Endothelial cell of umbilical vein (primary cell): ENCODE measurements around the gene CPLANE2. TPM values are rescaled to one million over a fixed set of nuclear protein-coding genes. Genes with fewer than 3 reads are reported as not detected.

ENCODE experiments used
- BruUV-seq: library from RNA; stranded (reverse); fragments of 400-500 nt; replicated peaks from 2 replicates; lab custom pipeline; 2021; lab: Mats Ljungman, UMichigan
- CTCF ChIA-PET: fragments of 300-600, 350-600 bp; sonication (Branson Sonifier 250); formaldehyde crosslinking; loops from one replicate; lab custom pipeline; 2021; ENCODE audit warnings: antibody characterized with exemption, inconsistent platforms; lab: Charles Lee
- POLR2A ChIA-PET: fragments of 300-600, 350-600 bp; sonication (Branson Sonifier 250); formaldehyde crosslinking; loops from one replicate; lab custom pipeline; 2021; ENCODE audit warnings: antibody characterized with exemption, inconsistent platforms; lab: Charles Lee
- DNase-seq: peaks from one replicate; pipeline ENCODE4 v3.0.0-alpha.2; 2011; ENCODE audit warnings: low read depth, low spot score
- FAIRE-seq: peaks from 2 replicates; lab custom pipeline; 2011; peaks lifted over from hg19 to GRCh38; lab: Jason Lieb, UNC
- H2AFZ ChIP-seq: 2 replicates; pipeline ENCODE4 v1.6.0; 2012; ENCODE audit warnings: low read depth, low read length, control low read depth, inconsistent platforms
- H3K27ac ChIP-seq: 2 replicates; pipeline ENCODE4 v1.5.1; 2011; ENCODE audit warnings: low read depth, mild to moderate bottlenecking, control low read depth, low read length, moderate library complexity; ENCODE audit not compliant: insufficient read depth
- H3K27me3 ChIP-seq, 2 experiments: 2 replicates each; pipeline versions ENCODE4 v1.6.0 to v1.6.1; 2011; ENCODE audit warnings: low read length in 2 of 2, mixed read lengths in 1 of 2; ENCODE audit not compliant: control insufficient read depth in 2 of 2, insufficient read depth in 2 of 2
- H3K36me3 ChIP-seq, 2 experiments: 2 replicates in 1 of 2; 3 replicates in 1 of 2; pipeline ENCODE4 v1.5.1; 2011; ENCODE audit warnings: low read length in 2 of 2, mild to moderate bottlenecking in 1 of 2, moderate library complexity in 1 of 2; ENCODE audit not compliant: control insufficient read depth in 2 of 2, insufficient read depth in 2 of 2; ENCODE audit errors: extremely low read depth in 1 of 2
- H3K4me1 ChIP-seq: 3 replicates; pipeline ENCODE4 v1.5.1; 2011; ENCODE audit warnings: mild to moderate bottlenecking, low read length; ENCODE audit not compliant: control insufficient read depth, insufficient read depth; ENCODE audit errors: extremely low read depth
- H3K4me2 ChIP-seq: 2 replicates; pipeline ENCODE4 v1.6.1; 2011; ENCODE audit warnings: low read length, control low read depth, mixed read lengths; ENCODE audit not compliant: insufficient read depth
- H3K4me3 ChIP-seq, 3 experiments: fragments of 200-600 bp in 1 of 3; sonication (generic), shearing (Covaris generic) in 1 of 3; replicated peaks in 1 of 3; 2 replicates each; pipeline ENCODE4 v1.5.1; 2011 to 2016; ENCODE audit warnings: control low read depth in 3 of 3, low read length in 3 of 3, mild to moderate bottlenecking in 2 of 3, inconsistent platforms in 1 of 3, low read depth in 1 of 3, moderate library complexity in 1 of 3; ENCODE audit not compliant: insufficient read depth in 1 of 3
- H3K79me2 ChIP-seq: 2 replicates; pipeline ENCODE4 v1.6.0; 2012; ENCODE audit warnings: low read length, inconsistent platforms; ENCODE audit not compliant: control insufficient read depth, insufficient read depth
- H3K9ac ChIP-seq: replicated peaks from 2 replicates; pipeline ENCODE3; 2011; ENCODE audit warnings: low read length, control low read depth; ENCODE audit not compliant: insufficient read depth; ENCODE audit errors: extremely low read depth
- H3K9me1 ChIP-seq: replicated peaks from 3 replicates; pipeline ENCODE4 v1.6.0; 2011; ENCODE audit warnings: mild to moderate bottlenecking, low read length; ENCODE audit not compliant: control insufficient read depth, insufficient read depth; ENCODE audit errors: extremely low read depth
- H3K9me3 ChIP-seq: replicated peaks from 2 replicates; pipeline ENCODE4 v1.5.1; 2012; ENCODE audit warnings: low read length, inconsistent platforms; ENCODE audit not compliant: control insufficient read depth, insufficient read depth
- H4K20me1 ChIP-seq: replicated peaks from 2 replicates; pipeline ENCODE3; 2011; ENCODE audit warnings: mild to moderate bottlenecking, low read length; ENCODE audit not compliant: control insufficient read depth, insufficient read depth; ENCODE audit errors: extremely low read depth
- EZH2 ChIP-seq: IDR thresholded peaks from 2 replicates; pipeline ENCODE4 v1.6.1; 2012; ENCODE audit warnings: borderline replicate concordance, low read depth, mild to moderate bottlenecking, moderate library complexity, low read length, inconsistent platforms; ENCODE audit not compliant: severe bottlenecking
- FOS ChIP-seq: IDR thresholded peaks from 2 replicates; pipeline ENCODE4 v1.6.1; 2011; ENCODE audit warnings: mild to moderate bottlenecking, low read length, moderate library complexity, borderline replicate concordance; ENCODE audit not compliant: insufficient read depth
- GATA2 ChIP-seq: IDR thresholded peaks from 2 replicates; pipeline ENCODE4 v1.7.0; 2011; ENCODE audit warnings: low read depth, mild to moderate bottlenecking, moderate library complexity, mixed read lengths, low read length; ENCODE audit not compliant: insufficient read length, insufficient read depth
- JUN ChIP-seq: IDR thresholded peaks from 2 replicates; pipeline ENCODE4 v1.6.1; 2011; ENCODE audit warnings: borderline replicate concordance, low read depth; ENCODE audit not compliant: insufficient read length, insufficient read depth
- MYC ChIP-seq: IDR thresholded peaks from one replicate; pipeline ENCODE4 v1.6.1; 2011; ENCODE audit warnings: mild to moderate bottlenecking, low read depth, low read length
- POLR2A ChIP-seq: IDR thresholded peaks from 2 replicates; pipeline ENCODE4 v1.6.1; 2012; ENCODE audit warnings: low read depth, mild to moderate bottlenecking, control low read depth, low read length
- POLR2AphosphoS5 ChIP-seq: IDR thresholded peaks from 2 replicates; pipeline ENCODE4 v1.6.1; 2012; ENCODE audit warnings: low read depth, mild to moderate bottlenecking, control low read depth, low read length, moderate library complexity; ENCODE audit not compliant: insufficient read depth
- dilution Hi-C: fragments of 300-500 bp; cut with MboI; formaldehyde crosslinking; loops from one replicate; pipeline ENCODE4 v1.15.0; 2019; ENCODE audit warnings: low sequenced_read_pairs; ENCODE audit not compliant: extremely low pct_ligation_motif_present
- intact Hi-C: fragments of 100-400 bp; cut with micrococcal nuclease; formaldehyde crosslinking; loops from one replicate; pipeline ENCODE4 v1.10.0; 2022
- polyA plus RNA-seq, 4 experiments: library from polyadenylated mRNA; depleted of rRNA in 3 of 4; stranded (reverse) in 3 of 4; unstranded in 1 of 4; fragments of >200 nt; gene quantifications; 2 replicates each; pipeline versions ENCODE4 v1.2.1 to v1.2.3, GENCODE V29; 2011 to 2012; ENCODE audit warnings: missing spikeins in 1 of 4
- total RNA-seq: library from RNA; stranded (reverse); gene quantifications from 2 replicates; pipeline ENCODE4 v1.2.3, GENCODE V29; 2021
- TF ChIP-seq, protein P1 (sequence below), 2 donors: IDR thresholded peaks; 1 replicate in 1 of 2; 2 replicates in 1 of 2; pipeline ENCODE4 v1.5.1; 2011; ENCODE audit warnings: low read length in 2 of 2, mild to moderate bottlenecking in 2 of 2, moderate library complexity in 2 of 2, control low read depth in 1 of 2, inconsistent platforms in 1 of 2, low read depth in 1 of 2; ENCODE audit not compliant: insufficient read depth in 1 of 2; ENCODE audit errors: extremely low read depth in 1 of 2
- TF ChIP-seq, protein P2 (sequence below): IDR thresholded peaks from 2 replicates; pipeline ENCODE4 v1.6.1; 2011; ENCODE audit not compliant: insufficient read depth, insufficient read length

Gene CPLANE2
- total and polyA plus RNA-seq, 2 donors (not counting 3 experiments of a cell fraction or from before 2014, with no cell fraction given) = 3.9 to 4.6 TPM

DNA sequence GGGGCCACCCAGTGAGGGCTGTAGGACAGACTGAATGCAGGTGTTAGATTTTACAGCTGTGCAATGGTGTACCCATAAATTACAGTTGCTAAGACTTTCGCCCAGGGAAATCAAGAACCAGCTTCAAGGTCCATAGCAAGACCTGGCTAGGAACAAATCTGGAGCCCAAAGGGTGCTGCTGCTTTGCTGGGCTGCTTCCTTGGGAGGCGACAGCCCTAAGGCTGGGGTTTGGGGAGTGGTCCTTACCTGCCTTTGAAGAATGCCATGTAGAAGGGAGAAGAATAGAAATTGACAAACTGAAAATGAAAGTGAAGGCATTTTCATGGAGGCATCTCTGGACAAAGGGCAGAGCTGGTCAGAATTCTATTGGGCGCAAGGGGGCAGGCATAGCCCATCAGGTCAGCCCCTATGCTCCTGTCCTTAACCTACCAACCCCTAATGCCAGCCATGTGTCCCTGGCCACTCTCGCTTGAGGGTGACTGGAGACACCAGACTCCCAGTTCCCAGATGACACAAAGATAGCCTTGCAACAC, 16.9 kb downstream of the CPLANE2 start:
- H3K4me2 ChIP-seq = no peak overlapping the region
- ChIA-PET POLR2A (no interaction called here), CTCF (no interaction called here)

DNA sequence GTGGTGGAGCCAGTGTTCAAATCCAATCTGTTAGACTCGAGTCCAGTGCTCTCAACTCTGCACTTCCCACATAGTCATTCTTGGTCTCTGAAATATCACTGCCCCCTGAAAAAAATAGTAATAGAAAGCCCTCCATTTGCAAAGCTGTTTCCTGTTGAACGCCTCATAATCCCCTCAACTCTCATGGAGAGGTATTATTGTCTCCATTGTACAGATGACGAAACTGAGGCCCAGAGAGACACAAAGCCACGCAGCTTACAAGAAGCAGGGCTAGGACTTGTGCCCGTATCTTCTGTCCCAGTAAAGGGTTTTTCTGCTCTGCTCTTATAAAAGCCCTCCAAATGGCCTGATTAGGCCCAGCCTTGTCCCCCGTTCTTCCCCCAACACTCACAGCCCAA, 18.3 kb downstream of the CPLANE2 start:
- H3K9me3 ChIP-seq = no peaks in the 10 kb centered on the region
- intact Hi-C loops = no loop called here
- H3K36me3 ChIP-seq = no peaks in the 10 kb centered on the region
- H3K4me1 ChIP-seq = peaks cover 8% of the 10 kb centered on the region
- dilution Hi-C loops = no loop called here
- no peaks in the 10 kb centered on the region for H3K79me2 ChIP-seq
- no peak overlapping the region for H3K9ac ChIP-seq
- peaks cover 0 to 2% of the 10 kb centered on the region in 2 experiments for H3K27me3 ChIP-seq
- no peak overlapping the region for H3K4me2 ChIP-seq
- POLR2A ChIA-PET = no interaction called here
- no peaks in the 10 kb centered on the region for H4K20me1 ChIP-seq
- no peak for TF ChIP-seq MYC
- no peak for TF ChIP-seq POLR2A
- TF ChIP-seq, protein P1, sequence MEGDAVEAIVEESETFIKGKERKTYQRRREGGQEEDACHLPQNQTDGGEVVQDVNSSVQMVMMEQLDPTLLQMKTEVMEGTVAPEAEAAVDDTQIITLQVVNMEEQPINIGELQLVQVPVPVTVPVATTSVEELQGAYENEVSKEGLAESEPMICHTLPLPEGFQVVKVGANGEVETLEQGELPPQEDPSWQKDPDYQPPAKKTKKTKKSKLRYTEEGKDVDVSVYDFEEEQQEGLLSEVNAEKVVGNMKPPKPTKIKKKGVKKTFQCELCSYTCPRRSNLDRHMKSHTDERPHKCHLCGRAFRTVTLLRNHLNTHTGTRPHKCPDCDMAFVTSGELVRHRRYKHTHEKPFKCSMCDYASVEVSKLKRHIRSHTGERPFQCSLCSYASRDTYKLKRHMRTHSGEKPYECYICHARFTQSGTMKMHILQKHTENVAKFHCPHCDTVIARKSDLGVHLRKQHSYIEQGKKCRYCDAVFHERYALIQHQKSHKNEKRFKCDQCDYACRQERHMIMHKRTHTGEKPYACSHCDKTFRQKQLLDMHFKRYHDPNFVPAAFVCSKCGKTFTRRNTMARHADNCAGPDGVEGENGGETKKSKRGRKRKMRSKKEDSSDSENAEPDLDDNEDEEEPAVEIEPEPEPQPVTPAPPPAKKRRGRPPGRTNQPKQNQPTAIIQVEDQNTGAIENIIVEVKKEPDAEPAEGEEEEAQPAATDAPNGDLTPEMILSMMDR (IDR thresholded peaks at IDR 0.05; ENCODE audit: extremely low read depth in 1 of 2, insufficient read depth in 1 of 2, low read depth in 1 of 2, low read length in 2 of 2) = no peak
- TF ChIP-seq JUN = no peak
- no peak for TF ChIP-seq GATA2
- TF ChIP-seq EZH2 = no peak
- no peak for TF ChIP-seq FOS
- TF ChIP-seq, protein P2, sequence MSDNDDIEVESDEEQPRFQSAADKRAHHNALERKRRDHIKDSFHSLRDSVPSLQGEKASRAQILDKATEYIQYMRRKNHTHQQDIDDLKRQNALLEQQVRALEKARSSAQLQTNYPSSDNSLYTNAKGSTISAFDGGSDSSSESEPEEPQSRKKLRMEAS = no peak
- no peak for TF ChIP-seq POLR2AphosphoS5
- BruUV-seq = no TSS peak
- no peak overlapping the region for H3K27ac ChIP-seq
- CTCF ChIA-PET = interaction anchor here (0.5 to 3.1 kb wide), 2 partner anchors 14 to 29 kb away, joined by 3 to 10 read pairs; no protein-coding TSS in a partner anchor
- H2AFZ ChIP-seq = no peak overlapping the region
- no peak for FAIRE-seq
- no peak overlapping the region for H3K4me3 ChIP-seq
- H3K9me1 ChIP-seq = no peaks in the 10 kb centered on the region
- no peak for DNase-seq

More for the DNA sequence above, 16.9 kb downstream of the CPLANE2 start:
- dilution Hi-C loops = no loop called here
- H3K79me2 ChIP-seq = no peaks in the 10 kb centered on the region
- intact Hi-C loops = no loop called here
- no peak overlapping the region for H3K27ac ChIP-seq
- no peaks in the 10 kb centered on the region for H3K36me3 ChIP-seq
- H3K4me1 ChIP-seq = peaks cover 8% of the 10 kb centered on the region
- H3K4me3 ChIP-seq = no peak overlapping the region
- H3K9me1 ChIP-seq = no peaks in the 10 kb centered on the region
- no TSS peak for BruUV-seq
- no peaks in the 10 kb centered on the region for H4K20me1 ChIP-seq
- peaks cover 0 to 2% of the 10 kb centered on the region in 2 experiments for H3K27me3 ChIP-seq
- TF ChIP-seq, protein P1 (IDR thresholded peaks at IDR 0.05; ENCODE audit: extremely low read depth in 1 of 2, insufficient read depth in 1 of 2, low read depth in 1 of 2, low read length in 2 of 2) = no peak
- TF ChIP-seq FOS (no peak), JUN (no peak), EZH2 (no peak)
- FAIRE-seq (no peak), DNase-seq (no peak)
- H3K9me3 ChIP-seq = no peaks in the 10 kb centered on the region
- H2AFZ ChIP-seq = no peak overlapping the region
- H3K9ac ChIP-seq = no peak overlapping the region
